Measurements from ENCODE around the gene WNT9A.

- TF ChIP-seq CTCF (conservative IDR thresholded peaks at IDR 0.05; ENCODE audit: low read depth, low read length) (no peak), EZH2 (IDR thresholded peaks at IDR 0.05; ENCODE audit: low read length, unreplicated experiment) (no peak), EZH2phosphoT487 (IDR thresholded peaks at IDR 0.05; ENCODE audit: borderline replicate concordance, low read length) (no peak)
Observed at GRCh38 chr1:227880342-227880924, 67.3 kb downstream of the WNT9A start.

All from PC-3 (cell line).